Left colon (tissue), 2 donors: Measurements from ENCODE around the gene FBXL14. TPM values are rescaled to one million over a fixed set of nuclear protein-coding genes. Genes with fewer than 3 reads are reported as not detected.
A peak's percentile ranks its signal among the peaks of the same experiment; 100 is the strongest.
"Not testable (repeated sequence)": the region's sequence is repeated elsewhere in the genome, so short reads cannot be mapped to it uniquely, and the experiment has no call there.

Source experiments
- ATAC-seq: fragments of 200-7000 bp; cut with Tn5 transposase; one replicate; pipeline ENCODE4 v1.9.1; 2020; ENCODE audit warnings: mild to moderate bottlenecking, moderate library complexity
- DNase-seq, 2 donors: peaks; one replicate each; pipeline ENCODE4 v3.0.0-alpha.2; 2020
- intact Hi-C, 2 donors: fragments of 100-400 bp; cut with DNase I in 1 of 2; cut with micrococcal nuclease in 1 of 2; formaldehyde crosslinking; loops; one replicate each; pipeline versions ENCODE4 v1.11.2 to v1.14.0; 2022; cut with DNase I, micrococcal nuclease
- total RNA-seq, 2 donors: library from RNA; stranded (reverse); fragmentation: NEBNext Ultra II Directional; extraction: Animal tissue kit (Norgen Biotek cat#: 25700); gene quantifications; one replicate each; pipeline ENCODE4 v1.2.1, GENCODE V29; 2021
- donor health status: DM: no; HTN: no; CAD: no.
- donor health status: DM: yes; HTN: yes; CAD: no.

Gene FBXL14
- total RNA-seq, 2 donors from 2014 or later, result 32.6 to 40.8 TPM

DNA sequence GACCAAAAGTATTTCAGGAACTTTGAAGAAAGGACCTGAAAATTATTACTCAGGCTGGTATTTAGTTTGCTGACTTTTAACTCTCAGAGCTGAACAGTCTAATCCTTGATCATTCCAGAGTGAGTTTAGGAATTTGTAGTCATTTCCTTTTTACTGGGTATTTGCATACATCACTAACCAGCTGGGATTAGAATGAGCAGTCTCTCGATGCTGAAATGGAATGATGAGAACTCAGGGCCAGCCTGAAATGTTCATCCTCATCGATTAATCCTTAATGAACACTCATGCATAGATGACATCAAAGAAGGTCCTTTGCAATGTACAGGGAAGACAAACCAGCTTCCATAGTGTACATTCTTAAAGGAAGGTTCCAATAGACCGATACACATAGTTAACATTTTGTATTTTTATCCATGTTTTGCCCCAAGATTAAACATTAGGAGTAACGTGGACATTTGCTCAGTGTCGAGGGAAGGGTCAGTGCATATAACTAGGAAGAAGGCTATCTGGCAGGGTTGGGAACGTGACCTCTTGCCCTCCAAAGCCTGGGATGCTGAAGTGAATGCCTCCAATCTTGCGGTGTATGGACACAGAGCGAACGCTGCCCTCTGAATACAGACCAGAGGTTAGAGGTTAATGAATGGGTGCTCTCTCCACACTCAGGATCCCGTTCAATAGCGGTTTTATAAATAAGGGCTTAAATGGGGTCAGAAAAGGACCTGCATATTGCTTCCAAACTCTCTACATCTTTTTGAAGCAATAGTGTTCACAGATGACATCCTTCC is 14.5 kb downstream of the FBXL14 start:
- DNase-seq (no peak), ATAC-seq (no peak)
- intact Hi-C loops, result loop anchor here in 1 of 2 donors (10.0 kb wide), 1 partner anchor 465 kb away; no protein-coding TSS in a partner anchor

DNA sequence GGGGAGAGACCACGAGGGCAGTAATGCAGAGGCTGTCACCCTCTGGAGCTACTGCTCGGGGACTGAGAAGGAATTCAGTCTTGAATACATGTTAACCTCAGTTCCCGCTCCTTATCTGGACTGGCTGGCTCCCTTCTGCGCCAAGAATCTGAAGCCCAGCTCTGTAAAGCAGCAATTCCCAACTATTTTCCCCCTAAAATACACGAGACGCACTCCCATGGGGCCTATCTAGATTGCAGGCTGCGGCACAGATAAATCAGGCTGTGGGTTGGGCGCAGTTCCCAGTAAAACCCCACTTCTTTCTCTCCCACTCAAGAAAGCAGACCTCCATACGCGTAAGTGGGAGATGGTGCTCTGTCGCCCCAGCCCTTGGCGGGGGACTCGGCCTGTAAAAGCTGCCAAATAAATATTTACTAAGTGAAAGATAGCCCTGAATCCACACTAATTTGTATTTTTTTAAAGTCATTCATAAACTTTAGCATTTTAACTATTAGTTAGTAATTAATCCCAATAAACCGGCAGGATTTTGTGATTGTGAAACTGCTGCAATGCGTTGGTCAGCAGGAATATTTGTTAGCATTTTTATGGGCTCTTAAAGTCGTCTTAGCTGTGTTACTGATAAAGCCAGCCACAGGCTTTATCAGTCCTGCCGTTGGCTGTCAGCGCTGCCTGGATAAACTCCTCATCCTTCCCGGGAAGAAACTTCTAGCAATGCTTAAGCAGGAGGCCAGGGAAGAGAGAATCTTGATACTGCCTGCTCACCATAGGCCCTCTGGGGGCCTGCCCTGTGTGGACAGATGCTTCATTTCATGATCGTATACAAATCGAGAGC is 17.8 kb downstream of the FBXL14 start:
- peak; percentile 45 for ATAC-seq
- DNase-seq, result peak in 1 of 2 donors; percentile 34
- intact Hi-C loops, result no loop called here

DNA sequence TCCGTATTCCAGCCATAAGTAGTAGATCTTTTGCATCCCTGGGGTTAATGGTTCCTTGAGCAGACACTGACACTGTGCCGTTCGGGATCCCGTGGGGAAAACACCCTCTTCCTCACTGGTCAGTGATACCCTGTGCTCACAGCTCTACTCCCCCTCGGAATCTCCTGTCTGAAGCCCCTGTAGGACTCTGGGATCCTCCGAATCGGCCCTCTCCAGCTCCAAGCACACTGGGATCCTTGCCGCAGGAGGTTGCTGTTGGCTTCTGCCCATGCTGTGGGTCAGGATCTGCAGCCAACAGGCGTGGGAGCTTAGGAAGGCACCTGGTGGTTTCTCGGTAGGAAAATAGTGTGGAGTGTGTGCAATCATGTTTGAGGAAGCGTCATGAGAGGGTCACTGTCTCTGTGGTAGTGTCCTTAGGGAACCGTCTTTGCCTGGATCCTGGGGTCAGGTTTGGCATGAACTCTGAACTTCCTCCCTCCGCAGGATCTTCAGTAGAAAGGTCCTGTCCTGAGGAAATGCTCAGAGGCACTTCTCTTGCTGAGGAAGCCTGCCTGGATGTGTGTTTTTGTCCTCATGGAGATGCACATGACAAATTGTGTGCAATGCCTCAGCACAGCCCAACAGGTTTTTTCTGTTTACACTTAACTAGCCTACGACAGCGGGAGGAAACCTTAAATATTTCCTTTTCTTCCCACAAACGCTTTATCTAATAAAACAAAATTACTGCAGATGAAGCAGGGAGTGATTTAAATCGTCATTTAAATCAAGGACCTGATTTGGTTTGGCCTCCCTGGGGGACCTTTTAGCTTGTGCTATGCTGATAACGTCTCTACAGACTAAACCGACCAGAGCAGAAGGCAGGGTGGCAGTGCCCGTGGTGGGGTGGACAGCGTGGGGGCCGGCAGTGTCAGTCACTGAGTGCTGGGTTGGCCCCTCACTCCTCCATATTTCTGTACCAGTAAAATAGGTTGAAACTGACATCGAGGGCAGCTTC is 18.7 kb downstream of the FBXL14 start:
- intact Hi-C loops, result no loop called here
- no peak for DNase-seq

GRCh38 chr12:1574865-1575259 is 19.5 kb downstream of the FBXL14 start:
- no peak for ATAC-seq
- DNase-seq, result no peak
- intact Hi-C loops, result no loop called here

More for the DNA sequence above, 18.7 kb downstream of the FBXL14 start:
- peak; percentile 37 for ATAC-seq

DNA sequence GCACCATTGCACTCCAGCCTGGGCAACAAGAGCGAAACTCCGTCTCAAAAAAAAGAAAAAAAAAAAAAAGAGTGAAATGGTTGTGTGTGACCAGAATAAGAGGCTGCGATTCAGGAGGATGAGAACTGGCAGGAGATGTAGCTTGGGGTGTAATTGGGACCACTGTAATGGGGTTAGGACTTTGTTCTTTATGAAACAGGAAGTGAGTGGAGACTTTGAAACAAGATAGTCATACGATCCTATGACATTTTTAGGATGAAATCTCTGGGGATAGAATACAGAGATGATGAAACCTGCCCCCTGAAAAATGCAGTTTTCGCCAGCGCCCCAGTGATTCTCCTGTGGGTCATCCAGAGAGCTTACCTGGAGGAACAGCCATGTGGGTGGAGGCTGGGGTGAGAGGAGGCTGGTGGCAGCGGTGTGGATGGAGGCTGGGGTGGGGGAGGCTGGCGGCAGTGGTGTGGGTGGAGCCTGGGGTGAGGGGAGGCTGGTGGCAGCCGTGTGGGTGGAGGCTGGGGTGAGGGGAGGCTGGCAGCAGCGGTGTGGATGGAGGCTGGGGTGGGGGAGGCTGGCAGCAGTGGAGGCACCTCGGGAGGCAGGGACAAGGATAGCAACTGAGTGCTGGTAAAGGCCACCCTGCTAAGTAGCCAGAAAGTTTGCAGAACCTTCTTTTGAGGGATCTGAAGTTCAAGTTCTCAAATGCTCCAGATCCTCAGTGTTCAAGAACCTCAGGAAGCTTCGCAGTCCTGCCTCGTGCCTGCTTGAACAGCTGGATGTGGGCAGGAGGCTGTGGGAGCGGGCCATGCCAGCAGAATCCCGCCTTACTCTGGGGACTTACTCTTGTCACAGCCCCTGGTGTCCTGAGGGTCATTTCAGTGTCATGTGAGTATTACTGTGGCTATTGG is 20.2 kb downstream of the FBXL14 start:
- ATAC-seq (no peak), DNase-seq (no peak)
- intact Hi-C loops, result no loop called here

GRCh38 chr12:1572731-1573130 is 21.6 kb downstream of the FBXL14 start:
- DNase-seq, result no peak
- peak; percentile 77 for ATAC-seq
- intact Hi-C loops, result no loop called here

- ATAC-seq, result no peak
- intact Hi-C loops, result no loop called here
- no peak for DNase-seq
Observed at GRCh38 chr12:1567852-1568251, 26.5 kb downstream of the FBXL14 start.

GRCh38 chr12:1566449-1567135 is 27.8 kb downstream of the FBXL14 start:
- no peak for DNase-seq
- ATAC-seq, result no peak
- intact Hi-C loops, result no loop called here

- ATAC-seq (no peak), DNase-seq (no peak)
- intact Hi-C loops, result no loop called here
Observed at GRCh38 chr12:1565172-1565571, 29.2 kb downstream of the FBXL14 start.

DNA sequence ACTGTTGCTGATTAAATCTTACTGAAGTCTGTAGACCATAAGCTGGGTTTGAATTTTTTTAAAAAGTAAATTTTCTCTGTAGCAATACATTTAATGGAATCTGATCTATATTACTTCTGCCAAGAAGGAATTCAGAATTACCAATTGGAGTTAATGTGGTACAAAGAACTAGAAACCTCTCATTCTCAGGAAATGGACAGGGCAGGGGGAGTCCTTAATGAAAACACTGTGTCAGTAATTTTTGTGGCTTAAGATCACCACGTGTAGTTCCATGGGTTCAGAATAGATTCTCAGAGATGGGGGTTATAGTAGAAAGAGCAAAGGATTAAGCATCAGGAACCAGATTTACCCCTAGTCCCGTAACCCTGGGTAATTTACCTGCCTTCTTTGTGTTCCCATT is 30.3 kb downstream of the FBXL14 start:
- no peak for ATAC-seq

GRCh38 chr12:1562813-1563407 is 31.5 kb downstream of the FBXL14 start:
- no peak for DNase-seq
- no peak for ATAC-seq
- intact Hi-C loops, result no loop called here

More for the DNA sequence above, 30.3 kb downstream of the FBXL14 start:
- no peak for DNase-seq
- intact Hi-C loops, result no loop called here

DNA sequence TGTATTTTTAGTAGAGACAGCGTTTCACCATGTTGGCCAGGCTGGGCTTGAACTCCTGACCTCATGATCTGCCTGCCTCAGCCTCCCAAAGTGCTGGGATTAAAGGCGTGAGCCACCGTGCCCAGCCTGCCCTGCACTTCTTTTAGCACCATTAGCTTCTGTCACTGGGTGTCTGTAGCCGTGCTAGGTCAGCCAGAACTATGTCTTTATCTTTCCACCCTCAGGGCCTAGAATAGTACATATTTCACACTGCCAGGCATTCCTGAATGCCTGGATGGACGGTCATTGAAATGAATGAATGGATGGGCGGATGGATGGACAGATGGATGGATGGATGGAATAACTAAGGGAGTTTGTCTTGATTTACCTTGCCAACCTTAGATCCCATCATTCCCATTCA is 33.7 kb downstream of the FBXL14 start:
- ATAC-seq (no peak), DNase-seq (no peak)
- intact Hi-C loops, result no loop called here

GRCh38 chr12:1559676-1560091 is 34.7 kb downstream of the FBXL14 start:
- DNase-seq, result peak in 1 of 2 donors; percentile 2
- intact Hi-C loops, result no loop called here
- no peak for ATAC-seq

- ATAC-seq, intact Hi-C loops, DNase-seq: not testable (repeated sequence)
Observed at GRCh38 chr12:1558108-1558507, 36.3 kb downstream of the FBXL14 start.

GRCh38 chr12:1553987-1554982 is 40.1 kb downstream of the FBXL14 start:
- ATAC-seq (peak; percentile 26), DNase-seq (no peak)
- intact Hi-C loops, result no loop called here

- ATAC-seq (no peak), DNase-seq (no peak)
- intact Hi-C loops, result no loop called here
Observed at GRCh38 chr12:1553536-1553935, 40.8 kb downstream of the FBXL14 start.
